ENCODE data around the gene SLC22A16.

The SLC22A16 gene

DNA sequence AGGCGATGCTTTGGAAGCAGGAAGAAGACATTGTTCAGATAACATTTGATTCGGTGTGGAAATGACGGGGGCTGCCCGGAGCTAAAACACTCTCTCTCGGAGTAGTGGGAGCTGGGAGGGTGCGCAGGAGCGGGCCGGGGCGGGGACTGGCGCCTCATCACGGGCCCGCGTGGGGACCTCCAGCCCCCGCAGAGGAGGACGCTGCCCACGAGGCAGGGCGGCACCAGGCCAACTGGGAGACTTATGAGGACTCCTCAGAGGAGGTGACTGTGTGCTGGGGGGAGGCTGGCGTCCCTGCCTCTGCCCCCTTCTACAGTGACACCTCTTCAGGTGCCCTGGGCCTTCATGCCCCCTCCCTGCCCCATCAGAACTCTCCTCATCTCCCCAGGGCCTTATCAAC lies 76.2 kb downstream of the SLC22A16 start:
- no peak for DNase-seq (ENCODE audit: low spot score)

DNA sequence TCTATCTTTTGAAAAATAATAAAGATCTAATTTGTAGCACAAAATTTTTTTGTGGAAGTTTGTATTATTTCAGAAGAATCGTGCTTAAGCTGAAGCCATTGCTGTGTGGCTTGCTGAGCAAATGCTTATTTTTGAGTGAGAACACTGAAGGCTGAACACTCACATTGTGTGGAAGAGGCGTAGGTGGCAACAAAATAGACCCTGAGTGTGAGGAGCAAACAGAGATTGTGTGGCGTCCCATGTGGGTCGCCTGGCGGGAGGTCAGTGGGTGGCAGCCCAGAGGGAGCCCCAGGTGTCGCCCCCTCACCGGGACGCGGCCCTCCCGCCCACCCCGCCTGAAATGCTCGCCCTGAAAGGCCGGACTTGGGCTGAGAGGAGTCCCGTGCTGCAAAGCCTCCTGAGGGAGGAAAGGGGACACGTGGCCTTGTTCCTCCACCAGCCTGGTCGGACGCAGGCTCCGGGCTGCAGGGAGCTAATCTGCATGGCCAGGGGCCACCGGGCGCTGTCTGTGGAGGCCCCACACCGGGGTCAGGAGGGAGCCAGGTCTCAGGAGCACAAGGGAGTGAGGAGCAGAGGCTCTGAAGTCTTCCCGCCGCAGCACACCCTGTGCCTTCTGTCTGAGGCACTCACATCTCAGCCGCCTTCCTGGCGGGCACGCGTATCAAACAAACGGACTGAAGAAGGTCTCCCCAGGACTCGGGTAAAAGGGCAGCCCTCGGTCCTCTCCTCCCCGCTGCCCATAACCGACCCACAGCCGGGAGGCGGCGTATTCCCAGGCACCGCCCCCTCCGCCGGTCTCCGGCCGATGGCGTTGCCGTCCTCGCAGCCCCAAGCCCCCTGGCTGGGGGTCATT lies 77.0 kb downstream of the SLC22A16 start:
- DNase-seq (ENCODE audit: low spot score) = no peak

DNA sequence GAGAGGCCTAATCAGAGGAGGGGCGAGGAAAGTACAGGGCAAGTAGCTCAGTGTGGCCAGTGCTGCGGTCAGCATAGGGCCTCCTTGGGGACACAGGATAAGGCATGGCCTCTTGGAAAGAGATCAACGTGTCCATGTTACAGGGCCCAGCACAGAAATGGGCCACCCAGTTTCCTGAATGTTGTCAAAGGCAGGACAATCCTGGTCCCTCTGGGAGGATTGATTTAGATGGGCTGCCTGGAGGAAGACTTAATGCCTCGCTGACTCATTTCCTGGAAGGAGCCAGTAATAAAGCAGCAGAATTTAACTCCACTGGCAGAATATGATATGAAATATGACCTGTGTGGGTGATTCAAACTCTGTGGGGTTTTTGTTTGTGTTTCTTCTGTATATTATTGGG lies 77.6 kb downstream of the SLC22A16 start:
- DNase-seq (ENCODE audit: low spot score) = peak; percentile 31

DNA sequence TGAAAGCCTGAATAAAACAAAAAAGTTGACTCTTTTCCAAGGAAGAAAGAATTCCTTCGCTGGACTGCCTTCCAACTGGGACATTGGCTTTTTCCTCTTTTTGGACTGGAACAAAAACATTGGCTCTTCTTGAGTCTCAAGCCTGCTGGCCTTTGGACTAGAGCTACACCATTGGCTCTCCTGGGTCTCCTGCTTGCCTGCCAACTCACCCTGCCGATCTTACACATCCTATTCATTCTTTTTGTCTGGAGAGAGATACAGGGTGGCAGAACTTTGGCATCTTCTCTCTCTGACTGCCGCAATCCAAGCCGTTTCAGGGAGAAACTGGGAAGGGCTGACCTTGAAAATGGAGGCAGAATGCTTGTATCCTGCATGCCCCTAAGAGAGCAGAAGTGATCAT lies 81.2 kb downstream of the SLC22A16 start:
- DNase-seq (ENCODE audit: low spot score) = no peak

DNA sequence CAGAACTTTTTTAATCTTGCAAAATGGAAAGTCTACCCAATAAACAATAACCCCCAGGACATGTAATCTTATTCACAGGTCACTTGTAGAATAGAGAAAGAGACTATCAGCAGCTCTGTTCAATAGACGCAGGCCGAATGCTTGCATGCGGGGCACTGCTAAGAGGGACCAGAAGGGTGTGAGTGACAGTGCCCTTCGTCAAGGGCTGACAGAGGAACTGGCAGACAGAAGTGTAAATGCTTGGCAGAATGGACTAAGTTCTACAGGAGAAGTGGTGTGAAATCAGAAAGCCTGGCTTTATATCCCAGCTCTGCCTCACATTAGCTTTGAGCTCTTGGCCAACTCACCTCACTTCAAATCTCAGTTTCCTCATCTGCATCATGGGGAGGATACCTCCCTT lies 82.0 kb downstream of the SLC22A16 start:
- DNase-seq (ENCODE audit: low spot score) = no peak

DNA sequence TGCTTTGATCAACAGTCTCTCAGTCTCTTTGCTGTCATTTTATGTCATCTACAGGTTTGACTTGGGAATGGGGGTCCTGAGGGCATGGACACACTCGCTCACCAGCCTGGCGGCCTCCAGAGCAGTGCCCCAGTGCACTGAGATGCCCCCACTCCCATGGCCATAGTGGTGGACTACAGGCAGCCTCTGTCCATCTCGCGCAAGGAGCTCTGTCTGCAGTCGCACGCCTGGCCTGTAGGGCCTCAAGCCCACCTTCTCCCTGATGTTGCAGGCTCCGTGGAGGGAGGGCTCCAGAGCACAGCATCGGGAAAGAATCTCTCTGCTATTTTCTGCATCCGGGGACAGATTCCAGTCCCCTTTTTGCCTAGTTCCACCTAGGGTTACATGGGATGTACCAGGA lies 83.7 kb downstream of the SLC22A16 start:
- DNase-seq (ENCODE audit: low spot score) = no peak

DNA sequence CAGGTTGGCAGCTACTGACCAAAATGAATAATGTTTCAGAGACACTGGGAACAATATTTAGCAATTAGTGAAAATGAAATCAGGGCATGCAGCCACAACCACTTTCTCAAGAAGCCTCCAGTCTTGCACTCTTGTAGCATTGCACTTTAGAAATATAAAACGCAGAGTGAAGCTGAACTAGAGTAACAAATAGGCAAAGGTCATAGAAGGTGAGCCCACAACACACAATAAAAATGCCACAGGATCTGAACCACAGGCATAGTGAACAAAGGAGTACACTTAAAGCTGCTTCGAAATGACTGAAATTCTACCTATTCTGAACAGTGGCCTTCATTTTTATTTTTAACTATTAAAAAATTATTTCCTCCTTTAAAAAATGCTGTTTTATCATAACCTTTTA lies 86.0 kb downstream of the SLC22A16 start:
- no peak for DNase-seq (ENCODE audit: low spot score)

DNA sequence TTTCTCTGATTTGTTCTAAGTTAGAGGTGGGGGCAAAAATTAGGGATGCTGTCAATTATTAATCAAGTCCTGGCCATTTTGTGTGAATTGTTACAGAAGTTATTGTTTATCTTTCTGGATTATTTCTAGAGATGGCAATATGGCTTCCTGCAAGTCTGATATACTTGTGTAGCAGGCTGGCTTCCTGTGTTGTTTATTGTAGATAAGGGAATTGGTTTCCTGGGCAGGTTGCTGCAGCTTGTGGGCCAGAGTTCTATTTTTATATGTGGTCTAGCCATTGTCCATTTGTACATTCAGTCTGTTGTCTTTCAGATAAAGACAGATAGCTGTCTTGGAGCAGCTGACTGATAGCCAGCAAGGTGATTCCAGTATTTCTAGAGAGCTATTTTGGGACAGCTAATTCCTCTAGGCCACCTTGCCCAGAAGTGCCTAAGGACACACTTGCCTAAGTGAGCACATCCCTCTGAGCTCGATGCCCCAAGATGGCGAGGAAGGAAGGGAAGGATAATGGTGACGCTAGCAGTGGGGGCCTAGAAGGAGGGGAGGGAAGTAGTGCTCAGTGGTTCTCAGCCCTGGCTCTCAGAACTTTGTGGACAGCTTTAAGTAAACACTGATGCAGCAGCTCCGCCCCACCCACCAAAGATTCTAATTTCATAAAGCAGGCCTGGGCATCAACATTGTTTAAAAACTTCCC lies 86.6 kb downstream of the SLC22A16 start:
- DNase-seq (ENCODE audit: low spot score) = no peak

DNA sequence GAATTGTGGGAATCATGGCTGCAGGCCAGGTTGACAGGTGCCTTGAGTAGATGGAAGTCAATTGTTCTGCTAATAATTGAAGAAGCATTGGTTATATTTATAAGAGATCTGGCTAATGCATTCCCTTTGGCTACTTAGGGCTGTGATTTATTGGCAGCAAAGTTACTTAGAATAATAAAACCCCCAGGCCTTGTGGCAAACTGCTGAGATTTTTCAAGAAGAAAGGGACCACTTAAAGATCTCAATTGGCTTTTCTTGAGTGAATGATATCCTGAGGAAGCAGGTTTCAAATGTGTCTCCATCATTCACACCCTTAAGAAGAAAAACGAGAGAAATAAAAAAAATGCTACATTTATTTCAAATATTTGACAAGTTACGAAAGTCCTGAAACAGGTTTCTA lies 88.4 kb downstream of the SLC22A16 start:
- no peak for DNase-seq (ENCODE audit: low spot score)

DNA sequence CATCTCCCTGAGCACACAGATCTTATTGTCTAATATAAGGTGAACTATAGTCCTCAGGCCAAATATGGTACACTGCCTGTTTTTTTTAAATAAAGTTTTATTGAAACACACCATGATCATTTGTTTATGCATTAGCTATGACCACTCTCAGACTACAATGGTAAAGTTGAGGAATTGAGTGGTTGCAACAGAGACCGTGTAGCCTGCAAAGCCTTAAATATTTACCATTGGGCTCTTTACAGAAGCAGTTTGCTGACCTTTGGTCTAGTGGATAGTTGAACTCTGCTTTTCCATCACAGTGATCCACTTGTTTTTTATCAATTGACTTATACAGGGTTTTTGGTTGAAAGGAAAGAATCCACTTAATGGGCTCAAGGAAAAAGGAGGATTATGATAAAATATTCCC lies 91.0 kb downstream of the SLC22A16 start:
- DNase-seq (ENCODE audit: low spot score) = no peak

DNA sequence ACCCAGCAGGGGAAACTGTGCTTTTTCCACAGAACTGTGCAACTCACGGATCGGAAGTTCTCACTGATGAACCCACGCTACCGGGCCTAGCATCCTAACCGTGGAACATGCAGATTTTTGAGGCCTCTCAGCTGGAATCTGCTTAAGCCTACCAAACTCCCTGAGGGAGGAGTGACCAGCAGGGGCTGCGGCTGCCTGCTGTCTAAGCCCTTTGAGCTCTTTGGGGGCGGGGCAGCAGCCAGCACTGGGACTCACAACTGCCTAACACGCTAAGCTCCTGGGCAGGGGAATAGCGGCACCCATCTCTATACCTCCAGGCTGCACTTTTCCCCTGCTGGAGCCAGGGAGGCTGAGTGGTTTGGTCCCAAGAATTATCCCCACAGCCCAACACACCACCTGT lies 97.9 kb downstream of the SLC22A16 start:
- no peak for DNase-seq (ENCODE audit: low spot score)

All from COLO829 (cell line).